ENCODE data around the gene HSH2D. TPM values are rescaled to one million over a fixed set of nuclear protein-coding genes. Genes with fewer than 3 reads are reported as not detected.

The HSH2D gene
- total RNA-seq, 1 experiment from 2014 or later, result 0.23 TPM

GRCh38 chr19:16161840-16162239 is 18.4 kb downstream of the HSH2D start:
- Histone ChIP-seq H3K36me3 (ENCODE audit: control insufficient read depth, insufficient read depth, low read length) (no peaks in the 10 kb centered on the region), H3K4me1 (peaks cover 5% of the 10 kb centered on the region; the same call in 1 of the 2 replicates), H3K27me3 (replicated peaks; ENCODE audit: control insufficient read depth, insufficient read depth, low read length) (no peaks in the 10 kb centered on the region), H3K4me3 (ENCODE audit: low read depth, low read length) (no peak overlapping the region), H3K9me3 (no peaks in the 10 kb centered on the region)
- ChIA-PET POLR2A (interaction anchor here (0.6 kb wide), 2 partner anchors 49 to 329 kb away, joined by 3 to 7 read pairs; no protein-coding TSS in a partner anchor), CTCF (interaction anchor here (0.6 kb wide), 2 partner anchors 200 to 1267 kb away, joined by 3 to 7 read pairs; no protein-coding TSS in a partner anchor)
- Mint-ChIP-seq H3K4me3 (ENCODE audit: unreplicated experiment) (no peak overlapping the region), H3K4me1 (ENCODE audit: low read depth, unreplicated experiment) (no peaks in the 10 kb centered on the region), H3K27me3 (ENCODE audit: insufficient read depth, unreplicated experiment) (no peaks in the 10 kb centered on the region), H3K36me3 (ENCODE audit: insufficient read depth, unreplicated experiment) (no peaks in the 10 kb centered on the region), H3K27ac (ENCODE audit: unreplicated experiment) (no peak overlapping the region), H3K9me3 (ENCODE audit: unreplicated experiment) (no peaks in the 10 kb centered on the region)
- TF ChIP-seq CTCF (IDR thresholded peaks at IDR 0.05; ENCODE audit: insufficient read depth in 1 of 2, low read depth in 1 of 2, low read length in 1 of 2, severe bottlenecking in 1 of 2, unreplicated experiment in 1 of 2), result no peak
- no peak for DNase-seq
- intact Hi-C loops (cut with micrococcal nuclease; ENCODE audit: unreplicated experiment), result no loop called here
- no TSS peak for BruUV-seq (replicated peaks)

DNA sequence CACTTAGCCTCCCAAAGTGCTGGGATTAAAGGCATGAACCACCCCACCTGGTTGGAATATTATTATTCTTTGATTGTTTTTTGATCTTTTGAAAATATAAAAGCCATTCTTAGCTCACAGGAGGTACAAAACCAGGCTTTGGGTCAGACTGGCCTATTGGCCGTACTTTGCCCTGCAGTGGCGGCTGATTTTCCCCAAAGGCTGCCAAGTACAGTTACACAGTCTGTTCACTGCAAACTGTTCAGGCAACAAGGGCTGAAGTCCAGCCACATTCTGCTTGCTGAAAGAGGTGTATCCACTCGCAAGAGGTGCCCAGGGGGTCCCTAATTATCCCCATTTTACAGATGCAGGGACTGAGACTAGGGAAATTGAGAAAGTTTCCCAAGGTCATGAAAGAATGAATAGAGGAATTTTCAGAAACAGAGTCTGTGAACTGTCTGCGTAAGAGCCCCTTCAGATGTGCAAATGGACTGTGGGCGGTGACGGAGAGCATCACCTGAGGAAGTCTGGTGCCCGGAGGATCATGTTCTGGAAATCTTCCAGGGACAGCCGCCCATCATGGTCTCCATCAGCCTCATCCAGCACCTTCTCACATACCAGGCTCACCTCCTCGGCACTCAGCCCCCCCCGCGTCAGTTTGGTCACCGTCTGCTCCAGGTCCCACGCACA is 20.9 kb downstream of the HSH2D start:
- no peaks in the 10 kb centered on the region for H3K9me3 ChIP-seq
- no peak for DNase-seq
- ChIA-PET CTCF (interaction anchor here (0.7 kb wide), 1 partner anchor 25 kb away, joined by 4 read pairs; no protein-coding TSS in a partner anchor), POLR2A (no interaction called here)
- Mint-ChIP-seq H3K36me3 (ENCODE audit: insufficient read depth, unreplicated experiment) (no peaks in the 10 kb centered on the region), H3K4me3 (ENCODE audit: unreplicated experiment) (no peak overlapping the region), H3K4me1 (ENCODE audit: low read depth, unreplicated experiment) (no peaks in the 10 kb centered on the region), H3K27ac (ENCODE audit: unreplicated experiment) (no peak overlapping the region), H3K9me3 (ENCODE audit: unreplicated experiment) (no peaks in the 10 kb centered on the region), H3K27me3 (ENCODE audit: insufficient read depth, unreplicated experiment) (no peaks in the 10 kb centered on the region)
- peaks cover 5% of the 10 kb centered on the region; the same call in 1 of the 2 replicates for H3K4me1 ChIP-seq
- no peaks in the 10 kb centered on the region for H3K27me3 ChIP-seq (replicated peaks; ENCODE audit: control insufficient read depth, insufficient read depth, low read length)
- intact Hi-C loops (cut with micrococcal nuclease; ENCODE audit: unreplicated experiment), result no loop called here
- H3K36me3 ChIP-seq (ENCODE audit: control insufficient read depth, insufficient read depth, low read length), result no peaks in the 10 kb centered on the region
- TF ChIP-seq CTCF (IDR thresholded peaks at IDR 0.05; ENCODE audit: insufficient read depth in 1 of 2, low read depth in 1 of 2, low read length in 1 of 2, severe bottlenecking in 1 of 2, unreplicated experiment in 1 of 2), result no peak
- no TSS peak for BruUV-seq (replicated peaks)
- H3K4me3 ChIP-seq (ENCODE audit: low read depth, low read length), result no peak overlapping the region

DNA sequence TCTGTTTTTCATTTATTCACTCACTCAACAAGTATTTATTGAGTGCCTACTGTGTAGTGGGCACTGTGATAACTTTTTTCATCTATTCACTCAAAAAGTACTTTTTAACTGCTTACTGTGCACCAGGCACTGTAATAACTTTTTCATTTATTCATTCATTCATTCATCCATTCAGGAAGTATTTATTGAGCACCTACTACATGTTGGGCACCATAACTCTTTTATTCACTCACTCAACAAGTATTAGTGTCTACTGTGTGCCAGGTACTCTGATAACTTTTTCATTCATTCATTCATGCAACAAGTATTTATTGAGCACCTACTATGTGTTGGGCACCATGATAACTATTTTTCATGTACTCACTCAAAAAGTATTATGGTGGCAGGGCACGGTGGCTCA is 22.9 kb downstream of the HSH2D start:
- no peaks in the 10 kb centered on the region for H3K36me3 Mint-ChIP-seq (ENCODE audit: insufficient read depth, unreplicated experiment)
- H3K9me3 ChIP-seq, result no peaks in the 10 kb centered on the region
- no peak overlapping the region for H3K4me3 Mint-ChIP-seq (ENCODE audit: unreplicated experiment)
- no peaks in the 10 kb centered on the region for H3K36me3 ChIP-seq (ENCODE audit: control insufficient read depth, insufficient read depth, low read length)
- no peak for TF ChIP-seq CTCF (IDR thresholded peaks at IDR 0.05; ENCODE audit: insufficient read depth in 1 of 2, low read depth in 1 of 2, low read length in 1 of 2, severe bottlenecking in 1 of 2, unreplicated experiment in 1 of 2)
- H3K9me3 Mint-ChIP-seq (ENCODE audit: unreplicated experiment), result no peaks in the 10 kb centered on the region
- intact Hi-C loops (cut with micrococcal nuclease; ENCODE audit: unreplicated experiment), result no loop called here
- CTCF ChIA-PET, result no interaction called here
- H3K4me1 Mint-ChIP-seq (ENCODE audit: low read depth, unreplicated experiment), result no peaks in the 10 kb centered on the region
- POLR2A ChIA-PET, result no interaction called here
- no TSS peak for BruUV-seq (replicated peaks)
- DNase-seq, result no peak
- H3K27ac Mint-ChIP-seq (ENCODE audit: unreplicated experiment), result no peak overlapping the region
- H3K27me3 ChIP-seq (replicated peaks; ENCODE audit: control insufficient read depth, insufficient read depth, low read length), result no peaks in the 10 kb centered on the region
- no peak overlapping the region for H3K4me3 ChIP-seq (ENCODE audit: low read depth, low read length)
- no peaks in the 10 kb centered on the region for H3K4me1 ChIP-seq
- no peaks in the 10 kb centered on the region for H3K27me3 Mint-ChIP-seq (ENCODE audit: insufficient read depth, unreplicated experiment)

Data from Caco-2 (cell line).